GM21526 (cell line): ENCODE data around the gene EHBP1.
"Not testable (repeated sequence)": the region's sequence is repeated elsewhere in the genome, so short reads cannot be mapped to it uniquely, and the experiment has no call there.

Experiments
- ATAC-seq: cut with Tn5 transposase; IDR thresholded peaks from one replicate; pipeline ENCODE4 v1.9.1; 2021; ENCODE audit warnings: moderate library complexity; ENCODE audit not compliant: unreplicated experiment, low FRiP score

Gene EHBP1

GRCh38 chr2:62732262-62732777, 26.8 kb downstream of the EHBP1 start:
- ATAC-seq = no peak

GRCh38 chr2:62733546-62733945, 28.0 kb downstream of the EHBP1 start:
- no peak for ATAC-seq

DNA sequence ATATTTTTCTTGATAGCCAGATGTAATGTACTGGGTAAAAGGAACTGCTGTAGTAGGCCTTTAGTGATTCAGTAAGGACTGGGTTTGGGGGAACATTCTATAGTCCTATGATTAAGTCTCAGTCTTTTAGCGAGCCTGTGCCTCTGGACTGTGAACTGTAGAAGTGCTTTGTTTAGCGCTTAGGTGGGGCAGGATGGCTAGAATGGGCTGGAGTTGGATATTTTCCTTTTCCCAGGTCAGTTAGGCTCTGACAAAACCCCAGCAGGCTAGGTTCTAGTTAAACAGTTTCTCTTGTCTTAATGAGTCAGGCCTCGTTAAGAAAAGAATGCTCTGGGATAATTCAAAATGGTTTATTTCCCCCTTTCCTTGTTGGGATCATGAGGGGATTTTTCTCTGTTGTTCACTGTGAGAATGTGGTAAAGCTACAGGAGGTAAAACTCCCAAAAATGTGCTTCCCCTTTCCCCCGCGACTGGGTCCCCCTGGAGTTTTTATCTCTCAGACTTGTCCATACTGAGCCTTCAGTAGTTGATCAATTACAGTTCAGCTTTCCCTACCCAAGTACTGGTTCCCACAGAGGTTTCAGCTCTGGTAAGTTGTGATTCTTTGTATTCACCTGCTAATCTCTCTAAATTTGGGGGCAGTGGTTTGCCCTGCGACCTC, 31.5 kb downstream of the EHBP1 start:
- ATAC-seq = no peak

- ATAC-seq = no peak
Measured at GRCh38 chr2:62738981-62739936, 33.7 kb downstream of the EHBP1 start.

DNA sequence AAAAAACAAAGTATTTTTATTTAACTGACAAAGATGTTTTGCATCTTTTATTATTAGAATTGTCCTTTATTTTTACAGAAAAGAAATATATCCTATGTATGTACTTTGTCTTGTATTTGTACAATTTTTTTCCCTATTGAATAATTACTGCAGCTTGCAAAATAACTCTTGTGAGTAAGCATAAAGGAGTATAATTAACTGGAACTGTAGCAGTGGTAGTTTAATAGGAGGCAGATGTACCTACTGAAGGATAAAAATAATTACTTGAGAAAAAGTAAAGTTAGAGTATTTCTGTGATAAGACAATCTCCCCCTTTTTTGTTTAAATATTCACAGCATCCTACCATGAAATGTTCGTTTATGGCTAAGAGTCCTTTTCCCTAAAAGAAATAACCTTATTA, 34.7 kb downstream of the EHBP1 start:
- no peak for ATAC-seq

DNA sequence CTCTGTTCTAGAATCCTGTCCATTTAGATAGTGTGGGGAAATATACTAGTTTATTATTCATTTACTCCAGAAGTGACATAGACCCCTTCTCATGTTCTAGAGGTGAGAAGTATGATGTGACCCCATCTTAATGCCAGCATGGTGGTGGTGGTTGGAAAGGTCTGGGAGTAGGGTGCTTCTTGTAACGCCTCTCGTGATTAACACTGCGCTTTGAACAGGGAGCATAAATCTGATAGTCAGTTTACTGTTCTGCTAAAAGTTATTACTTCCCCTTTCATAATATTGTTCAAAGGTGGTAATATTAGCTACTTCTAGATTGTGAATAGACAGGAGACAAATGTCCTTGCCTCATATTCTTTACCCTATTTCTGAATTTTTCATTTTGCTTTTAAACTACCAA, 35.6 kb downstream of the EHBP1 start:
- ATAC-seq = no peak

GRCh38 chr2:62741954-62742722, 36.6 kb downstream of the EHBP1 start:
- no peak for ATAC-seq

DNA sequence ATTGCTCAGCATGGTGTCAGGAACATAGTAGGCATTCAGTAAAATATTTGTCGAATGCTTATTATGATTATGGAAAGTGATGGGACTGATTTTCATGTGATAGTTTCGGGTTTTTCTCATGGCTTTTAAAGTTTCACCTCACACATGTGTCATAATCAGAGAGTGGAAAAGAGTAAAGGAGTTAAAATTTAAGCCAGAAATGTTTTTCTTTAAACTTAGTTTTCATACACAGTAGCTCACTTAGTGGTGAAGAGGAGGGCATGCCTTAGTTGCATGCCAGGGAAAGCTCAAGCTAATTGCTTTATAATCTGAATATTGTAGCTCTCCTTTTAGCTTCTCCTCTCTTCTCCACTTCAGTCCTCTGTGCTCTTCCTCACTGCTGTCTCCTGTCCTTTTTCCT, 38.0 kb downstream of the EHBP1 start:
- no peak for ATAC-seq

DNA sequence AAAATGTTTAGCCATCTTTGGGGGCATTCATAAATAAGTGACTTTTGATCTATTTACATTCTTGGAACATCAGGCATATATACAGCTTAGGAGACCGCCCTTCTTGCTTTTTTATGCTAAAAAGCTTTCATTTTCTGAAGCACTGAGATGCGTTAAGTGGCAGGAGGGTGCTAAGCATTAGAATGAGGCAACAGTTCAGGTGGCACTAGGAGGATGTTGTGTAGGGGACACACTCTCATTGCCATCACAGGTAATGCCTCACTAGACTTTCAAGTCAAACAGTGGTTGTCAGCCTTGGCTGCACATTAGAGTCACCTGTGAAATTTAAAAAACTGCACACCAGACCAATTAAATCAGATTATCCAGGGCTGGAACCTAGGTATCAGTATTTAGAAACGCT, 39.1 kb downstream of the EHBP1 start:
- ATAC-seq = no peak

DNA sequence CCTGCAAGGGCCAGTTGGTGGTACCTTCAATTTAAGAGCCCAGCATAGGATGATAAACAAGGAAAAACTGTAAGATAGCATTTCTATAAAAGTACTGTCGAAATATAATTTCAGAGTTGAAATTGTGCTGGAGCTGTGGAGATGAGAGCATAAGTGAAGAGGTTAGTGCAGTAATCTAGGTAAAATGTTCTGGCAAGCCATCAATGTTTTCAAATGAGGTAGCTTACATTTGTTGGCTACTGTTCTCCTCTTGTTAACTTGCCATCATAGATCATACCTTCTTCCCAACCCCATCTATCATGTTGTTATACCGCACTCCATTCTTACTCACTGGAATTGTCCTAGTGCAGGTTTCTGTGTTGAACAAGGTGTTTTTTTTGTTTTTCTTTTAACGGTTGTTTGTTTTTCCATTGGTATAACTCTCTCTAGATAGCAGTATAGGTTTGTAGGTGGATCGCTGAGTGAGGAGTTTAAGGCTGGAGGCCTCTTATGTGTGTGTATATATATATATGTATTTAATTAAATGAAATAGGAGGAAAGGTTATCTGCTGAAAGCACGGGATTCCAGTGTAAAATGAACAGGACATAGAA, 40.5 kb downstream of the EHBP1 start:
- ATAC-seq = no peak

DNA sequence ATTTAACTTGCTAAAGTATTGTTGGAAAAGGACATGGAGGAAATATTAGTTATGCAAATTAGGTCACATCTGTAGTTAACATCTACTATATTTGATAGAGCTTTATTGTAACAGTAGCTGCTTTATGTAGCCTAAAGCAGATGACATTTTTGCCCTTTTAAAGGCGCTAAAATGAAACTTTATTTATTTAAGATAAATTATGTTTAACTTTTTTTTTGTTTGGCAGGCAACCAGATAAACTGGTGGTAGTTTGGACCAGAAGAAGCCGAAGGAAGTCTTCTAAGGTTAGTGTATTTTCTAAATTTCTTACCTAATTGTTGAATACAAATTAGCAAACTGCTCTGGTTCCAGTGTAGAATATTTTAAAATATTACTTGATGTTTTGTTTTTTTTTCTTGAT, 41.7 kb downstream of the EHBP1 start:
- no peak for ATAC-seq

GRCh38 chr2:62747876-62748275, 42.4 kb downstream of the EHBP1 start:
- ATAC-seq = no peak

DNA sequence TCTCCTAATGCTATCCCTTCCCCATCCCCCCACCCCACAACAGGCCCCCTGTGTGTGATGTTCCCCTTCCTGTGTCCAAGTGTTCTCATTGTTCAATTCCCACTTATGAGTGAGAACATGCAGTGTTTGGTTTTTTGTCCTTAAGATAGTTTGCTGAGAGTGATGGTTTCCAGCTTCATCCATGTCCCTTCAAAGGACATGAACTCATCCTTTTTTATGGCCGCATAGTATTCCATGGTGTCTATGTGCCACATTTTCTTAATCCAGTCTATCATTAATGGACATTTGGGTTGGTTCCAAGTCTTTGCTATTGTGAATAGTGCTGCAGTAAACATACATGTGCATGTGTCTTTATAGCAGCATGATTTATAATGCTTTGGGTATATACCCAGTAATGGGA, 43.6 kb downstream of the EHBP1 start:
- not testable (repeated sequence) for ATAC-seq

DNA sequence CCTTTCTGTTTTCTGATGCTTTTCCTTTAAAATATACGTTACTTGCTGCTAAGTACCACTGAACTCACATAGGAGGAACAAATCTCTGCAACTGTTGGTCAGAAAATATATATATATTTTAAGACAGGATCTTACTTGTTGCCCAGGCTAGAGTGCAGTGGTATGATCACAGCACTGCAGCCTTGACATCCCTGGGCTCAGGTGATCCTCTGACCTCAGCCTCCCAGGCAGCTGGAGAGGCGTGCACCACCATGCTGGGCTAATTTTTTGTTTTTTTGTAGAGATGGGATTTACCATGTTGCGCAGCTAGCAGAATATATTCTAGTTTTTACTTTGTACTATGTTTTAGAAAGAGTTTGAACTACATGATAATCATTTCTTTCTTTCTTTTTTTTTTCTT, 51.5 kb downstream of the EHBP1 start:
- no peak for ATAC-seq

- ATAC-seq = no peak
Measured at GRCh38 chr2:62760026-62760425, 54.5 kb downstream of the EHBP1 start.

DNA sequence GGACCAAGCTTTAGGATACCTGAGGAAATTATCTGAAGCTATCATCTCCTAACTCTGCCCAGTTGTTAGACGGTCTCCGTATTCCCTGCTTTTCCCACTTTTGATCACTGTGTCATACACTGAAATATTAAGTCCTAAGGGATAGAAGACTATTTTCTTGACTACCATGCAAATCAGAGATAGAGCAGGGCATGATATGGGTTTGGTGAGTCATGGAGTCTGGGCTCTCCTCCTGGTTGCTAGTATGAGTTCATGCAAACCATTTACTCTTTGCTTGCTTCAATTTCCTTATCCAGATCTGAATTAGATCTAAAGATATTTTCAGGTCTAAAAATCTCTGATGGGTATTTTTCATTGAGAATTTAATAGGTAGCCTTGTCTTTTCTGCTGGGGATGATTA, 55.0 kb downstream of the EHBP1 start:
- ATAC-seq = no peak

- ATAC-seq = no peak
Measured at GRCh38 chr2:62765619-62766376, 60.3 kb downstream of the EHBP1 start.

DNA sequence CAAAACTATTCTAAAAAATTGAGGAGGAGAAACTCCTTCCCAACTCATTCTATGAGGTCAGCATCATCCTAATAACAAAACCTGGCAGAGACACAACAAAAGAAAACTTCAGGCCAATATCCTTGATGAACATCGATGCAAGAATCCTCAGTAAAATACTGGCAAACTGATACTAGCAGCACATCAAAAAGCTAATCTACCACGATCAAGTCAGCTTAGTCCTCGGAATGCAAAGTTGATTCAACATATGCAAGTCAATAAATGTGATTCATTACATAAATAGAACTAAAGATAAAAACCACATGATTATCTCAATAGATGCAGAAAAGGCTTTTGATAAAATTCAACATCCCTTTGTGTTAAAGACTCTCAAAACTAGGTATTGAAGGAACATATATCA, 63.1 kb downstream of the EHBP1 start:
- no peak for ATAC-seq

GRCh38 chr2:62770629-62771028, 65.1 kb downstream of the EHBP1 start:
- no peak for ATAC-seq
